NOMO-1 treated with dmso at 0.1 percent for 144 hours (cell line): ENCODE data around the gene CAPS2.

ENCODE experiments used
- DNase-seq: peaks from one replicate; lab custom pipeline; 2025; ENCODE audit not compliant: unreplicated experiment; lab: John Stamatoyannopoulos, UW

Gene CAPS2

DNA sequence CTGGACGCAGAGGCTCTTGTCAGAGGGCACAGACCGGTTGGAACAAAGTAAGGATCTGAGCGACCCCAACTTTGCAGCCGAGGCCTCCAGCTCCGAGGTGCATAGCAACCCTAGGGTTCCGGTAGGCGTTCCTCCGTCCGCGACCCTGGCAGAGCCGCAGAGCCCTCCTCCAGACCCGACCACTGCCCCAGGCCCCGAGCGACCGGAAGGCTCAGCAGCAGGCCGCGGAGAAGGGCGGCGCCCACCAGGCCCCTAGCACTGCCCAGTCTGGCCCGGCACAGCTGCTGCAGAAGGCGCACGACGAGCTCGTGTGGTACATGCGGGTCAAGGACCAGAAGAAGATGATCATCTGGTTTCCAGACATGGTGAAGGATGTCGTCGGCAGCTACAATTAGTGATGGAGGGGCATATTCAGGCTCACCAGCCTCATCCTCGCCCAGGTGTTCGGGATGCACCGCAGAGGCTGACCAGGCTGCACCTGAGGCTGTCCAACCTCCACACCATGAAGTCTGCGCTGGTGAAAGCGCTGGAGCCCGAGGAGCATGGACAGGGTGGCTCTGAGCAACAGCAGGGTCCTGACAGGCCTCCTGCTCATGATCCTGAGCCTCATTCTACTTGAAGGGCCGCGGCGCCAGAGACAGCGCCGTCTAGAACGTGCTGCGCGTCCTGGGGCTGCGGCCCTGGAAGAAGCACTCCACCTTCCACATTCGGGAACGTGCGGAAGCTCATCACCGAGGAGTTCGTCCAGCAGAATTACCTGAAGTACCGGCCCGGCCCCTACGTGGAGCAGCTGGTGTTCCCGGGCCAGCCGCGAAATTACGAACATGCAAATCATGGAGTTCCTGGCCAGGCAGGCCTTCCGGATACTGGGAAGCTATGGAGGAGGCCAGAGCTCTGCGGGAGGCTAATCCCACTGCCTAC is 24.5 kb downstream of the CAPS2 start:
- DNase-seq = no peak

DNA sequence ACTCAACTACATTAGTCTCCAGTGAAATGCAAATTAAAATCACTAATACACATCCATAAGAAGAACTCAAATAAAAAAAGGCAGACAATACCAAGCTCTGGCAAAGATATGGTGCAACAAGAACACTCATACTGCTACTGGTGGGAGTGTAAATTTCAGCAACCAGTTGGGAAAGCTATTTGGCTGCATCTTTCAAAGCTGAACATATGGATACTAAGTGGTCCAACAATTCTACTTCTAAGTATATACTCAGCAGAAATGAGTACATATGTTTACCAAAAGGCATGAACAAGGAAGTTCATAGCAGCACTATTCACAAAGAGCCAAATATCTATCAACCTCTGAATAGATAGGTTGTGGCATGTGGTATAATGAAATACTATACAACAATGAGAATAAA is 27.3 kb downstream of the CAPS2 start:
- DNase-seq = no peak

DNA sequence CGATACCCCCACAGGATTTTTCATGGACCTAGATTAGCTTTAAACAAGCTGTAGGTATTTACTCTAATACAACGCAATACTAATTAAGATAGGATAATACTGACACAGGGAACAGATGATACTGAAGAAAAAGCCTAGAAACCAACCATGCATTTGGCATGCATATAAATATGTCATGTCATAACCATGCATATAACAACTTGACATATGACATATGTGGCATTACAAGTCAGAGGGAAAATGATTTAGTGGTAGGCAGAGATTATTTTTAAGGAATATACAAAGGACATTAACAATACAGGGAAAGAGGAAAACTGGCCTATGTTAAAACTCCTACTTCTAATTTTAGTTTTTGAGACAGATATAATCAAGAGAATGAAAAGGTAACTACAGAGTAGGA is 27.9 kb downstream of the CAPS2 start:
- no peak for DNase-seq

DNA sequence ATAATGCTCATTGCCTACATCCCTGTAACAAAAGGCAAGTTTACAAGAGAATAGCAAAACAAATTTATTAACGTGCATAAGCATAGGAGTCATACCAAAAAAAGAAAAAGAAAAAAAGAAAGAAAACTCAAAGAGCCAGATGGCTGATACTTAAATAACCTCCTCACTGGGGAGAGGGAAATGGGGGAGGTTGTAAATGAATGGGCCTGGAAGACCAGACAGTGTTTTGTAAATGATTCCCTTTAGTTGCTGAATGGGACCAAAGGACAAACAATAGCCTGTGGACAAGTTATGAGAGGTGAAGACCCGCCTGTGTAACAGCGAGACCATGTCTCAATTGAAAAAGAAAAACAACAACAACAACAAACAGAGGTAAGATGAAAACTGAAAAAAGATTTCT is 35.3 kb downstream of the CAPS2 start:
- DNase-seq = no peak

DNA sequence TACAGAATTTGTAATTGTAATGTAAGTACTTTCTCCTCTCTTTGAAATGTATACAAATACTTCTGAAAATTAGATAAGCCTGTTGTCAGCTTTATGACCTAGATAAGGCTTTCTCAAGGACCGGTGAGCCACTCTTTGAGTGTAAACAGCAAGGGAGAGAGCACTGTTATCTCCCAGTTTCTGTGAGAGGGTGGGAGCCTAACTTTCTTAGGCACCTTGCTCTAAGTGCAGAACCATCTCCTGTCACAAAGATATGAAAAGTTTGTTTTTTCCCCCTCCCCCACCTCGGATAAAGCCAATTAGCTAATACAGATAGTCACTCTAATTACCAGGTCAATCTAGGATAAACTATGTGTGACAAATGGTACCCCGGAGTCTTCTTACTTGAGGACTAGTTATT is 35.8 kb downstream of the CAPS2 start:
- no peak for DNase-seq

DNA sequence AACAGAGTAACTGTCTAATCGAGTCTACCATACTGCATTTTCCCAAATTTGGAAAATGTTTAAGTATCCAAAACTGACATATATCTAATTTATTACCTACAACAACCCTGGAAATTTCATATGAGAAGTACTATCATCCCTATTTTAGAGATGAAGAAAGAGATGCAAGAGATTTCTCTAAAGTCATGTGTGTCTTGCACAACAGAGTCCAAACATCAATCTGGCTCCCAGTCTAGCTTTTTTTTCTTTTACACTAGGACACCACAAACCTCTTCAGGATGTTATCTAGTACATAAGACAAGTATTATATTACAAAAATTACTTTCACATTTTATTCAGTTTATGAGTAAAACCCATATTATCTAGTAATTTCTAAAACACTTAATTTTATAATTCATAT is 39.1 kb downstream of the CAPS2 start:
- no peak for DNase-seq

DNA sequence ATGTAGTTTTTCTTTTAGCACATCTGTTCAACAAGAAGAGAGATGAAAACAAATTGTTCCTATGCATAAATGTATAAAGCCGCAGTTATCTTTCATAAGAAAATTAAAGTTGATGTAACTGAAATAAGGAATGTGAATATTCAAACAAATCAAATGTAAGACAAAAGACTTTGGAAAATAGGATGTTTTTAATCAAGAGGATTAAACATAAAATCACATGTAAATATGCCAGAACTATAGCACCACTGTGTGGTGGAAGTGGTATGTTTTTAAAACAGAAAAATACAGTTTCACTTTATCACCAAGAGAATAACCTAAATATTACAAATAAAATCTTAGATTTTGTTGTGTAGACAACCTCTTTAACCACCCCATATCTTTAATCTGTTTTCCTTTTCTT is 40.4 kb downstream of the CAPS2 start:
- no peak for DNase-seq

DNA sequence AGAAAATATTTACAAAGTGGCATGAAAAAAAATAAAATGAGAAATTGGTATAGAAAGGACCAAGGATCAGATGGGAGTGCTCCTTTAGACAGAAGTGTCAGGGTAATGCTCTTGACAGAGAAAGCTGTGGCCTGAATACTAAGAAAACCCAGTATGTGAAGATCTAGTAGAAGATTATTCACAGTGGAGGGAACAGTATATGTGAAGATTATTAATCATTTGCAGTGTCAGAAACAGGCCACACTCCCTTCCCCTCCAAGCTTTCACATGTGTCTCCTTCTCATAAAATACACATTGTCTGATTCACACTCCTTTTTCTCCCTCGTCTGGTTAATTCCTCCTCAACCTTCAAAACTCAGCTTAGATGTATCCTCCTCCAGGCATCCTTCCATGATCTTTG is 41.3 kb downstream of the CAPS2 start:
- no peak for DNase-seq

DNA sequence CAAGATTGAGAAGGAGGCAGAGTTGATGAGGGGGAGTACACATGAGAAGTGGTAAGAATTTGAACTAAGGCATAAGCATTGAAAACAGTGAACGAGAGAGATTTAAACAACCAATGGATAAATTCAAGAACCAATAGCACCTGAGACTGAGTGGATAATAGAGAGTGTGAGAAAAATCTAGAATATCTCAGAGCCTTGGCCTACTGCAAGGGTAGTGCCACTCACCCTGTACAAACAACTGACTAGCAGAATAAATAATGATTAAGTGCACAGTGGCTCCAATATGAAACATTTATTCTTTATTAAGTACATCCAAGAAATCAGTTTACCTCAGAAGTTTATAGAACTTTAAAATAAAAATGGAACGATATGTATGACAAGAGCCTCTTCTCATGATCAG is 54.4 kb downstream of the CAPS2 start:
- DNase-seq = no peak

DNA sequence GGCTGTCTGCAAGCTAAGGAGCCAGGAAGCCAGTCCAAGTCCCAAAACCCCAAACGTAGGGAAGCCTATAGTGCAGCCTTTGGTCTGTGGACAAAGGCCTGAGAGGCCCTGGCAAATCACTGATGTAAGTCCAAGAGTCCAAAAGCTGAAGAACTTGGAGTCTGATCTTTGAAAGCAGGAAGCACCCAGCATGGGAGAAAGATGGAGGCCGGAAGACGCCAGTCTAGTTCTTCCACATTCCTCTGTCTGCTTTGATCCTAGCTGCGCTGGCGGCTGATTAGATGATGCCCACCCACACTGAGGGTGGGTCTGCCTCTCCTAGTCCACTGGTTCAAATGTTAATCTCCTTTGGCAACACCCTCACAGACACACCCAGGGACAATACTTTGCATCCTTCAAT is 58.5 kb downstream of the CAPS2 start:
- DNase-seq = no peak

DNA sequence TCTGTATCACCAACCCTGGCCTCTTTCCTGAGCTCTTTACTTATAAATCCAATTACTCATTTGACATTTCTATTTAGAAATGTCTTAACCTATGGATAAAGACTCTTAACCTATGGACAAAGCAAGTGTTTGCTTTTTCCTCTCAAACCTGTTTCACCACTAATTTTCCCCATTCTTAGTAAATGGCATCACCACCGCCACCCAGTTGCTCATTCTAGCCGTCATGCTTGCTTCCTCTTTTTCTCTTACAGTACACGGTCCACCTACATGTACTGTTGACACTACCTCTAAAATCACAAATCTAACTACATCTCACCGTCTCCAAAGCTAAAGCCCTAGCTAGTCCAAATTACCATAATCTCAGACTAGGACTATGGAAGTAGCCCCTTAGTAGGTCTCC is 60.0 kb downstream of the CAPS2 start:
- no peak for DNase-seq

DNA sequence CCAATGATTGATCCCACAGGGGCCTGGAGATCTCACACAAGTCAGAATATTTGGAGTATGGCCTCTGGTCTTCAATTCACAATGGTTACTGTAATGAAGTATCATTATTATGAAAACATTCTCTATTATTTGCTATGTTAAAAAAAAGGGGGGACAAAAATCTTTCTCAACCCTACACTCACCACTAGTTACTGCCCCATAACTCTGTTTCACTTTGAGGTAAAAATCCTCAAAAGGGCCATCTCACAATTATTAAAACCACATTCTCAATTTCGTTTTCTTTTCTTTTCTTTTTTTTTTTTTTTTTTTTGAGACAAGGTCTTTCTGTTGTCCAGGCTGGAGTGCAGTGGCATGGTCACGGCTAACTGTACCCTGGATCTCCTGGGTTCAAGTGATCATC is 60.9 kb downstream of the CAPS2 start:
- DNase-seq = no peak

DNA sequence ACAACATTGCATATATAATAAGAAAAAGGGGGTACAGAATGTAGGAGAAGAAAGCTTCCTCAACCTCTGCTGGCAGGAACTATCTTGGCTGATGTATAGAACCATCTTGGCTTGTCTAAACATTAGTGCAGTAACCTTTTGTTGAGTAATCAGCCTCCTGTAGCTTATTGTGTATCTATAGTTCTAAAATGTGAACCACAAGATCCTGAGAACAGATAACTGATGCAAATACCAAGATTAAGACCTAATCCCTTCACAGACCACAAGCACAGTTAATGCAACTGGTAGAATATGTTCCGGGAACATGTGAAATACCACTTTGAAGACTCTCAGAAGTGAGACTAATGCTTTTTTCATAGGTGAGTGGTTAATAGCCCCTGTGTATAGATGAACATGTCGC is 69.8 kb downstream of the CAPS2 start:
- DNase-seq = no peak

DNA sequence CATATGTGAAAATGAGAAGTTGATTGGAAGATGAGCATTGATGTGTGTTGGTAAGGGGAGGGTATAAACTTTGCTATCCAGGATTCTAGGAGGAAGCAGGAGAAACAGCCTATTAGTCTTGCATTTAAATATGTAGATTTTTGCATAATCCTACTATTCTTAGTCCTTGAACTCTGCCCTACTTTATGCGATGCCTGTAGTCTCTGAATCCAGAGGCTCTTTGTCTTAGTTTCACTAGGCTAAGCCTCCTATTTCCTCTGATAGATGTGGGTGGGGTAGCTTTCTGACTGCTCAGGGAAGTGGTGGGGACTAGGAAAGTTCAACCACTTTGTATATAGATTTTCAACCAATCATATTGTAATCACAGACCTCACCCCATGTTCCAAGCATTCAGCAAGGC is 71.0 kb downstream of the CAPS2 start:
- DNase-seq = no peak

DNA sequence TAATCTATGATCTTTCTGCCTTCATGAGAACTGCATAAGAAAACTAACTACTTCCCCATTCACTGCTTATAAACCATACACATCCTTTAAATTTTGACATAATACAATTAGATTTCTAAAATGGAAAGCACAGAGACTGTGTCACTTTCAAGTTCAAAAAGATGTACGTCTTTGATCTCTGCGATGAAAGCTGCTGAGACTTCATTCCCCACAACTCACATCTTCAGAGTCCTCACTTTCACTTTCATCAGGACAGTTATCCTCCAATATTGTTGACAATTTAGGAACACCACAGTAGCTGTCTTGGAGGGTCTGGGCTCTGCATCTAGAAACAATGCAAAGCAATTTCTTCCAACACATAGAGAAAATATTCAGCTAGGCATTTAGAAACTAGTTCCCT is 72.6 kb downstream of the CAPS2 start:
- no peak for DNase-seq

DNA sequence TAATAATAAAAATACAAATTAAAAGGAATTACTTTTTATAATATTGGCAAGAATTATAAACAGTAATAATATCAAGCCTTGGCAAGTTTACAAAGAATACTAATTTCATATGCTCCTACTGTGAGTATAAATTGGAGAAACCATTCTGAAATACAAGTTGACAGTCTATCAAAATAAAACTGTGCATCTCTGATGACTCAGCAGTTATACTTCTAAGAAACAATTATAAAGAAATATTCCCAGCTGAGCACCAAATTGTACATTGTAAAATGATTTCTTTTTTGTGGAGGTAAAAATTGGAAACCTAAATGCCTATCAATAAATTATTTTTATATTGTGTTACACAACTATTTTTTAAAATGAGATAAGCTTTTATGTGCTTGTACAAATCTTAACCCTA is 85.0 kb downstream of the CAPS2 start:
- DNase-seq = no peak

DNA sequence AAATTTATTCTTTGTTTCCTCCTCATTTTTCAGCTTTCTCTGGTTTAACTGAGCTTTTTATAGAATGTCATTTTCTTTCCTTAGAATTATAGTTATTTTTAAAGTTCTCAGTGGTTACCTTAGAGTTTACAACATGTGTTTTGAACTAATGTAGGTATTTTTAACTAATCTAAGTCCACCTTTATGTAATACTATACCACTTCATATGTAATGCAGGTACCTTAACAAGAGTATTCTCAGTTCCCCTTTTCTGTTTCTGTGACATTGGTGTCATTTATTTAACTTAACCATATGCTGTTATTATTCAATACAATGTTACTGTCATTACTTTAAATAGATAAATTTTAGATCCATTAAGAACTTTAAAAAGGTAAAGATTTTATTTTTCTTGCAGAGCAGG is 90.1 kb downstream of the CAPS2 start:
- no peak for DNase-seq

DNA sequence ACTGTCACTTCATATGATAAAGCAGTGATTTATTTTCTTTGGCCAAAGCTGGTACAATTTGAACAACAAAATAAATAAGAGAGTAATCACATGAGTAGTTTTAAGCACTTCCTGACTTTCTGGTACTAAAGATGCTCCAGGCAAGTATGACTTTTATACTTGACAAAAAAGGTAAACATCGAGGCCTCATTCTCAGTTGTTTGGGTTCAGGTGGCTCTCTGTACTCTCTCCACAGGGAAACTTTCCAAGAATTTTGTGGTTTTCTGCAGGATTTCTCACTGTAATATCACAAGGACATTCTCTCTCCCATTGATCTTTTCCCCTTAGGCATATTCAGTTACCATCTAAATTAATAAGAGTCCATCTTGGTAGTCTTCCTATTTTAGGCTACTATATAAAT is 93.9 kb downstream of the CAPS2 start:
- no peak for DNase-seq

DNA sequence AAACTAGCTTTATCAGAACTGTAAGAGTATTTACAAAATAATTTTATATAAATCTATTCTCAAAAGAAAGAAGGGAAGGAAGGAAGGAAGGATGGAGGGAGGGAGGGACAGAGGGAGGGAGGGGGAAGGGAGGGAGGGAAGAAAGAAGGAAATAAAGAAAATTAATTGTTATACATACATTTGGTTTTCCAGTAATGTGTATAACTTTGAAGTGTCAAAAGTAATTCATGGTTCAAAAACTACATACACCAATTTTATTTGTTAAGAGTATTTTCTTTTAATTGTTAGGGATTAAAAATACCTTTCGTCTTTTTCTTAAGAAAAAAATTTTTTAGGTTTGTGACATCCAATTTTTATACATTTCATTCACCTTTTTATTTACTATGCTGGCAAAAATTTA is 103.0 kb downstream of the CAPS2 start:
- DNase-seq = no peak
